ENCODE measurements around the gene METAP1. TPM values are rescaled to one million over a fixed set of nuclear protein-coding genes. Genes with fewer than 3 reads are reported as not detected.

Gene METAP1
- total and polyA plus RNA-seq, 2 experiments from 2014 or later = 64.1 to 122 TPM

DNA sequence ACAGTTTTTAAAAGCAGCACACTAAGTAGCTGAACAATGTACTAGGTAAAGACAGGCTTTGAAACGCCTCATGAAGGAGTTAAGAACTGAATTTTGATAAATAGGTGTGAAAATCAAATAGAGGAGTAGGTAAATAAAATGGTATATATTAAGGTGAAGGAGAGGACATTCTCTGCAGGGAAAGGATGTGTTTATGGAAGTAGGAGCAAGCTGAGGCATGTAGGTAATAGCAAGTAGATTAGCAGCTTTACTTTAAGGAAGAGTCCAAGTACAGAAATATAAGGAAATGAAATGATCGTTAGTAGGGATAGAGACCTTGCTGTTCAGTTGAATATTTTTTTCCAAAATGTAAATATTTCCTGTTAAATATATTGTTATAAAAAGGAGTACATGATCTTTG lies 12.5 kb downstream of the METAP1 start:
- peaks cover 28% of the 10 kb centered on the region for H3K9me3 Mint-ChIP-seq
- Histone ChIP-seq H3K27me3 (ENCODE audit: insufficient read depth) (no peaks in the 10 kb centered on the region), H3K27ac (ENCODE audit: low read depth) (no peak overlapping the region), H3F3A (replicated peaks; ENCODE audit: low read depth) (no peaks in the 10 kb centered on the region), H3K4me2 (no peak overlapping the region), H4K20me1 (replicated peaks; ENCODE audit: insufficient read depth) (peaks cover 31% of the 10 kb centered on the region), H3K36me3 (ENCODE audit: insufficient read depth) (peaks cover 18% of the 10 kb centered on the region; the same call in 1 of the 2 replicates), H3K79me2 (replicated peaks; ENCODE audit: insufficient read depth) (peaks cover 100% of the 10 kb centered on the region), H3K4me3 (no peak overlapping the region), H2AFZ (no peak overlapping the region), H3K4me1 (ENCODE audit: insufficient read depth) (peaks cover 37% of the 10 kb centered on the region), H3K9me2 (ENCODE audit: insufficient read depth) (no peaks in the 10 kb centered on the region; the same call in 1 of the 2 replicates)
- no peak overlapping the region for H3K4me3 Mint-ChIP-seq
- peaks cover 50% of the 10 kb centered on the region for H3K4me1 Mint-ChIP-seq
- TF ChIP-seq JUNB (IDR thresholded peaks at IDR 0.05; ENCODE audit: unreplicated experiment) (no peak), EZH2phosphoT487 (IDR thresholded peaks at IDR 0.05; ENCODE audit: unreplicated experiment) (no peak), EZH2 (IDR thresholded peaks at IDR 0.05; ENCODE audit: low read depth, unreplicated experiment) (no peak), ZNF114 (CRISPR knock-in tag; IDR thresholded peaks at IDR 0.05) (no peak), CREB1 (CRISPR knock-in tag; IDR thresholded peaks at IDR 0.05; ENCODE audit: low read depth) (no peak), POLR2AphosphoS5 (IDR thresholded peaks at IDR 0.05; ENCODE audit: low read depth) (no peak), CTCF (conservative IDR thresholded peaks at IDR 0.05; ENCODE audit: low read depth in 2 of 2) (no peak), ZNF331 (CRISPR knock-in tag; IDR thresholded peaks at IDR 0.05; ENCODE audit: low read depth) (no peak), STAT1 (IDR thresholded peaks at IDR 0.05; ENCODE audit: unreplicated experiment) (no peak), NANOG (IDR thresholded peaks at IDR 0.05; ENCODE audit: borderline replicate concordance) (no peak), ZNF462 (CRISPR knock-in tag; IDR thresholded peaks at IDR 0.05) (no peak)
- TF ChIP-seq, protein P1, sequence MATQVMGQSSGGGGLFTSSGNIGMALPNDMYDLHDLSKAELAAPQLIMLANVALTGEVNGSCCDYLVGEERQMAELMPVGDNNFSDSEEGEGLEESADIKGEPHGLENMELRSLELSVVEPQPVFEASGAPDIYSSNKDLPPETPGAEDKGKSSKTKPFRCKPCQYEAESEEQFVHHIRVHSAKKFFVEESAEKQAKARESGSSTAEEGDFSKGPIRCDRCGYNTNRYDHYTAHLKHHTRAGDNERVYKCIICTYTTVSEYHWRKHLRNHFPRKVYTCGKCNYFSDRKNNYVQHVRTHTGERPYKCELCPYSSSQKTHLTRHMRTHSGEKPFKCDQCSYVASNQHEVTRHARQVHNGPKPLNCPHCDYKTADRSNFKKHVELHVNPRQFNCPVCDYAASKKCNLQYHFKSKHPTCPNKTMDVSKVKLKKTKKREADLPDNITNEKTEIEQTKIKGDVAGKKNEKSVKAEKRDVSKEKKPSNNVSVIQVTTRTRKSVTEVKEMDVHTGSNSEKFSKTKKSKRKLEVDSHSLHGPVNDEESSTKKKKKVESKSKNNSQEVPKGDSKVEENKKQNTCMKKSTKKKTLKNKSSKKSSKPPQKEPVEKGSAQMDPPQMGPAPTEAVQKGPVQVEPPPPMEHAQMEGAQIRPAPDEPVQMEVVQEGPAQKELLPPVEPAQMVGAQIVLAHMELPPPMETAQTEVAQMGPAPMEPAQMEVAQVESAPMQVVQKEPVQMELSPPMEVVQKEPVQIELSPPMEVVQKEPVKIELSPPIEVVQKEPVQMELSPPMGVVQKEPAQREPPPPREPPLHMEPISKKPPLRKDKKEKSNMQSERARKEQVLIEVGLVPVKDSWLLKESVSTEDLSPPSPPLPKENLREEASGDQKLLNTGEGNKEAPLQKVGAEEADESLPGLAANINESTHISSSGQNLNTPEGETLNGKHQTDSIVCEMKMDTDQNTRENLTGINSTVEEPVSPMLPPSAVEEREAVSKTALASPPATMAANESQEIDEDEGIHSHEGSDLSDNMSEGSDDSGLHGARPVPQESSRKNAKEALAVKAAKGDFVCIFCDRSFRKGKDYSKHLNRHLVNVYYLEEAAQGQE (IDR thresholded peaks at IDR 0.05; ENCODE audit: unreplicated experiment) = no peak
- ATAC-seq = no peak
- DNase-seq (ENCODE audit: low spot score) = no peak
- peaks cover 52% of the 10 kb centered on the region for H3K36me3 Mint-ChIP-seq (ENCODE audit: low read depth)
- H3K27ac Mint-ChIP-seq = no peak overlapping the region
- peaks cover 7% of the 10 kb centered on the region for H3K27me3 Mint-ChIP-seq (ENCODE audit: insufficient read depth, low read depth, poor library complexity)

Measured in GM23338 (cell line).